Prostate gland (tissue), 2 donors: ENCODE measurements around the gene KCNG2. TPM values are rescaled to one million over a fixed set of nuclear protein-coding genes. Genes with fewer than 3 reads are reported as not detected.

Source experiments
- DNase-seq: peaks from one replicate; pipeline ENCODE4 v3.0.0-alpha.2; 2019; ENCODE audit warnings: low spot score
- H3K27ac ChIP-seq, 2 donors: fragments of 200-600 bp; sonication (generic); 2 replicates each; pipeline ENCODE4 v1.5.1; 2017 to 2019
- H3K27me3 ChIP-seq: fragments of 200-600 bp; sonication (generic); replicated peaks from 2 replicates; pipeline ENCODE4 v1.5.1; 2019; ENCODE audit not compliant: insufficient read depth
- H3K36me3 ChIP-seq, 2 donors: fragments of 200-600 bp; sonication (generic); 1 replicate in 1 of 2; 2 replicates in 1 of 2; pipeline versions ENCODE4 v1.5.1 to v1.8.1; 2017 to 2019
- H3K4me1 ChIP-seq: fragments of 200-600 bp; sonication (generic); replicated peaks from 2 replicates; pipeline ENCODE4 v1.5.1; 2019
- H3K4me3 ChIP-seq, 2 donors: fragments of 200-600 bp; sonication (generic); 2 replicates each; pipeline ENCODE4 v1.5.1; 2017 to 2019
- H3K9me3 ChIP-seq: fragments of 200-600 bp; sonication (generic); 2 replicates; pipeline ENCODE4 v1.5.1; 2017
- POLR2A ChIP-seq: fragments of 450-650 bp; IDR thresholded peaks from one replicate; pipeline ENCODE4 v1.6.1; 2016; ENCODE audit warnings: antibody characterized with exemption, mild to moderate bottlenecking
- POLR2AphosphoS5 ChIP-seq: sonication (generic); formaldehyde crosslinking; IDR thresholded peaks from one replicate; pipeline ENCODE4 v1.6.1; 2017; ENCODE audit warnings: antibody characterized with exemption
- WGBS: methylation state at CpG from one replicate; pipeline ENCODE4 v1.1.5; 2018; 5-methylcytosine and 5-hydroxymethylcytosine counted together
- intact Hi-C: fragments of 100-400 bp; cut with DNase I; formaldehyde crosslinking; loops from one replicate; pipeline ENCODE4 v1.14.2; 2022
- total RNA-seq, 2 donors: library from RNA; depleted of rRNA; stranded (reverse); fragments of >200 nt; gene quantifications; one replicate each; pipeline ENCODE4 v1.1.0, GENCODE V29; 2016
- TF ChIP-seq, protein P1 (sequence below), 4 experiments: fragments of 200-600 bp in 2 of 4; fragments of 450-650 bp in 2 of 4; sonication (generic) in 2 of 4; IDR thresholded peaks; 1 replicate in 3 of 4; 2 replicates in 1 of 4; pipeline ENCODE4 v1.5.1; 2016 to 2019; ENCODE audit warnings: antibody characterized with exemption in 4 of 4, mild to moderate bottlenecking in 2 of 4, moderate library complexity in 2 of 4

The KCNG2 gene
- total RNA-seq, 2 donors from 2014 or later, result 3.7 TPM; not detected in 1

- H3K27me3 ChIP-seq, result peaks cover 11% of the 10 kb centered on the region
- 91% methylated on average over 31 of the region's 32 CpGs for WGBS
- H3K9me3 ChIP-seq, result no peaks in the 10 kb centered on the region
- no peaks in the 10 kb centered on the region for H3K36me3 ChIP-seq
- DNase-seq, result no peak
- intact Hi-C loops, result no loop called here
- no peak overlapping the region for H3K4me3 ChIP-seq
- H3K4me1 ChIP-seq, result no peaks in the 10 kb centered on the region
- TF ChIP-seq POLR2AphosphoS5, result no peak
- TF ChIP-seq, protein P1, sequence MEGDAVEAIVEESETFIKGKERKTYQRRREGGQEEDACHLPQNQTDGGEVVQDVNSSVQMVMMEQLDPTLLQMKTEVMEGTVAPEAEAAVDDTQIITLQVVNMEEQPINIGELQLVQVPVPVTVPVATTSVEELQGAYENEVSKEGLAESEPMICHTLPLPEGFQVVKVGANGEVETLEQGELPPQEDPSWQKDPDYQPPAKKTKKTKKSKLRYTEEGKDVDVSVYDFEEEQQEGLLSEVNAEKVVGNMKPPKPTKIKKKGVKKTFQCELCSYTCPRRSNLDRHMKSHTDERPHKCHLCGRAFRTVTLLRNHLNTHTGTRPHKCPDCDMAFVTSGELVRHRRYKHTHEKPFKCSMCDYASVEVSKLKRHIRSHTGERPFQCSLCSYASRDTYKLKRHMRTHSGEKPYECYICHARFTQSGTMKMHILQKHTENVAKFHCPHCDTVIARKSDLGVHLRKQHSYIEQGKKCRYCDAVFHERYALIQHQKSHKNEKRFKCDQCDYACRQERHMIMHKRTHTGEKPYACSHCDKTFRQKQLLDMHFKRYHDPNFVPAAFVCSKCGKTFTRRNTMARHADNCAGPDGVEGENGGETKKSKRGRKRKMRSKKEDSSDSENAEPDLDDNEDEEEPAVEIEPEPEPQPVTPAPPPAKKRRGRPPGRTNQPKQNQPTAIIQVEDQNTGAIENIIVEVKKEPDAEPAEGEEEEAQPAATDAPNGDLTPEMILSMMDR (IDR thresholded peaks at IDR 0.05), result no peak
- no peak for TF ChIP-seq POLR2A
- H3K27ac ChIP-seq, result no peak overlapping the region
Observed at GRCh38 chr18:79869591-79870300, 72.0 kb downstream of the KCNG2 start.

DNA sequence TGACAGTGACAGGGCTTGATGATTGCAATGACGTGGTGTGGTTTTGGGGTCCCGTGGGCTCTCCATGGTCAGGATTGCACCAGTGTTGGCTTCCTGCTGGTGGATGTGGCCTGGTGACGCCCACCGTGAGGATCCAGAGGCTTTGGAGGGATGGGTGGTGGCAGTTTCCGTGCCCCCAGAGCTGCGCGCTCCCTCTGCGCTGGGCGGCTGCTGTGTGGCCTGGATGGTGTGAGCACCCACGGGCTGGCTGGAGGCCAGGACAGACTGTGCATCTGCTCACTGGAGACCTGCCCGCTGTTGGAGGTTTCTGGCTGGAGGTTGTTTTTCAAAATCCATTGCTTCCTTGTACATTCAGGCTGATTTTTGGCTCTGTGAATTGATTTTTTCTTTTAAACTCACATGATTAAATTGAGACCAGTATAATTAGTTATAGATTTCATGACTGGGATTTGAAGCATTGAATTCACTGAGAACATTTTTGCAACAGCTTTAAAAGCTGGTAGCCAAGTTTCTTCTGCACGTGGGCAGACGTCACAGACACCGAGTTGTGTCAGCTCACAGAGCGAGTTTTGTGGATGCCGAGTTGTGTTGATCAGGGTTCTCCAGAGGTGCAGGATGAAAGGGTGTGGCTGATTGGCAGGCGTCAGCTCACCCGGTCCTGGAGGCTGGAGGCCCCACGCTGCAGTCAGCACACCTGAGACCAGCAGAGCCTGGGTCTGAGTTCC is 72.7 kb downstream of the KCNG2 start:
- Histone ChIP-seq H3K36me3 (no peaks in the 10 kb centered on the region), H3K9me3 (no peaks in the 10 kb centered on the region), H3K4me3 (no peak overlapping the region), H3K27ac (no peak overlapping the region), H3K4me1 (no peaks in the 10 kb centered on the region), H3K27me3 (peaks cover 11% of the 10 kb centered on the region)
- no peak for DNase-seq
- 65% methylated on average over 19 of the region's 19 CpGs for WGBS
- TF ChIP-seq, protein P1 (IDR thresholded peaks at IDR 0.05), result no peak
- TF ChIP-seq POLR2A (no peak), POLR2AphosphoS5 (no peak)
- intact Hi-C loops, result no loop called here

- intact Hi-C loops, result no loop called here
- Histone ChIP-seq H3K4me3 (no peak overlapping the region), H3K4me1 (no peaks in the 10 kb centered on the region), H3K27me3 (peaks cover 12% of the 10 kb centered on the region), H3K9me3 (no peaks in the 10 kb centered on the region), H3K27ac (no peak overlapping the region), H3K36me3 (no peaks in the 10 kb centered on the region)
- WGBS, result 82% methylated on average over 17 of the region's 17 CpGs
- DNase-seq, result no peak
- TF ChIP-seq, protein P1 (IDR thresholded peaks at IDR 0.05), result no peak
- TF ChIP-seq POLR2AphosphoS5 (no peak), POLR2A (no peak)
Observed at GRCh38 chr18:79871026-79871390, 73.3 kb downstream of the KCNG2 start.

DNA sequence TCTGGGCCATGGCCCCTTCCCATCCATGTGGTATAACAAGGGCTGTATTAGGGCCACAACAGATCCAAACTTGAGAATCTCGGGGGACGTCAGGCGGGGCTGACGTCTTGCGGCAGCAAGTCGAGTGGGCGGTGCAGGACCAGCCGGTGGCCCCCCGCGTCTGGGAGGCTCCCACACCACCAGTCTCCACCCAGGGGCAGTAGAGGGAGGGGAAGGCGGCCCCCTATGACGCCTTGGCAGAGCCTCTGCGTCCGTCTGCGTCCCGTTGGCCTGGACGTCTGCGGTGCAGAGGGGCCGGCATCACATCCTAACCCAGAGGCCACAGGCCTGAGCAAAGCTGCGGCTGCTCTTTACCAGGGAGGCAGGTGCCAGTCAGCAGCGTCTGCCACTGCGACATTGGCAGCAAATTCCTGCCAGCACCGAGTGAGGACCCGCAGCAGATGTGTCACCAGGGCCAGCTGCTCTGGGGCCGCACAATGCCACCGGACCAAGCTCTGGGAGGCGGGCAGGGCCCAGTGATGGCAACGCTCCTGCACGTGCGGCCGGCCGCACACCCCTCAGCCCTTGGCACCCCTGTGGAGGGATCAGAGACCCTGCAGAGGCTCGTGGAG is 73.8 kb downstream of the KCNG2 start:
- TF ChIP-seq POLR2AphosphoS5 (no peak), POLR2A (no peak)
- TF ChIP-seq, protein P1 (IDR thresholded peaks at IDR 0.05), result no peak
- intact Hi-C loops, result no loop called here
- H3K4me1 ChIP-seq, result no peaks in the 10 kb centered on the region
- H3K4me3 ChIP-seq, result no peak overlapping the region
- peaks cover 12% of the 10 kb centered on the region for H3K27me3 ChIP-seq
- no peak overlapping the region for H3K27ac ChIP-seq
- DNase-seq, result no peak
- 85% methylated on average over 24 of the region's 33 CpGs for WGBS
- H3K9me3 ChIP-seq, result no peaks in the 10 kb centered on the region
- H3K36me3 ChIP-seq, result no peaks in the 10 kb centered on the region
